ENCODE results near the gene ADAM33. TPM values are rescaled to one million over a fixed set of nuclear protein-coding genes. Genes with fewer than 3 reads are reported as not detected.

Gene ADAM33
- total and polyA plus RNA-seq, 2 experiments from 2014 or later = 2.8 to 6.0 TPM

DNA sequence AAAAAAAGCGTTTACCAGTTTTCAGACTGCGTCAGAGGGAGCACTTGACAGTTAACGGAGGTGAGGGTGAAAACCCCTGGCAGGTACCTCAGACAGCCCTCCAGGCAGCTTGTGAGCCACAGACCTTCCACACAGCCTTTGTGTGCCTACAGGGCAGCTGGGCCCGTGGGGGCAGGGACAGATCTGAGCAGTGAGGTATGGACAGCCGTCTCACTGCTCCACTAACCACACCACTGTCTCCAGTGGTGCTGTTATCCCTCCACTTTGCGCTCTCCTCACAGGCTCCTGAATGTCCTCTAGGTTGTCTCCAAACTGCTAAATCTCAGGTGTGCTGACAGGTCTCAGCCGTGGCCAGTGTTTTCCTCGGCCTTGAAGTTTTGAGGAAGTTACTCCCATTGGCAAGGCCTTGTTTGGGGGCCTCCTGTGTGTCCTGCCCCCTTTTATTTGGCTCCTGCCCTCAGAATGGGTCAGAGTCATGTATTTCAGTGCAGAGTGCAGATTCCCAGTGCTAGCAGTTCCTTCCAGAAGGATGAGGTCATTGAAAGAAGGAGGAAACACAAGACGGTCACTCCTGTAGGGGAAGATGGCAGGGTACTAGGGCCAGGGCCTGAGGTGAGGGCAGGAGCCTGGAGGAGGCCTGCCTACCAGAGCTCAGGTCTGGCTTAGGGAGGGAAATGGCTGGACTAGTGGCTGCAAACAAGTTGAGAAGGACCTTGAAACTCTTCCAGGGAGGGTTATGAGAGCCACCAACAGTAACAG is 30.4 kb downstream of the ADAM33 start:
- Mint-ChIP-seq H3K4me3 (no peak overlapping the region), H3K27me3 (ENCODE audit: insufficient read depth, low read depth, poor library complexity) (peaks cover 2% of the 10 kb centered on the region), H3K27ac (no peak overlapping the region), H3K9me3 (no peaks in the 10 kb centered on the region), H3K36me3 (ENCODE audit: low read depth) (no peaks in the 10 kb centered on the region), H3K4me1 (peaks cover 4% of the 10 kb centered on the region)
- Histone ChIP-seq H3K27ac (ENCODE audit: low read depth) (no peak overlapping the region), H3K4me3 (no peak overlapping the region), H3K4me2 (no peak overlapping the region), H4K20me1 (replicated peaks; ENCODE audit: insufficient read depth) (no peaks in the 10 kb centered on the region), H3K27me3 (ENCODE audit: insufficient read depth) (no peaks in the 10 kb centered on the region), H3K4me1 (ENCODE audit: insufficient read depth) (no peaks in the 10 kb centered on the region), H3K36me3 (ENCODE audit: insufficient read depth) (no peaks in the 10 kb centered on the region), H3K9me2 (ENCODE audit: insufficient read depth) (no peaks in the 10 kb centered on the region), H3F3A (replicated peaks; ENCODE audit: low read depth) (no peaks in the 10 kb centered on the region), H2AFZ (no peak overlapping the region), H3K79me2 (replicated peaks; ENCODE audit: insufficient read depth) (no peaks in the 10 kb centered on the region)
- DNase-seq (ENCODE audit: low spot score) (no peak), ATAC-seq (no peak; the same call in 2 of the 3 replicates)
- TF ChIP-seq, protein P1, sequence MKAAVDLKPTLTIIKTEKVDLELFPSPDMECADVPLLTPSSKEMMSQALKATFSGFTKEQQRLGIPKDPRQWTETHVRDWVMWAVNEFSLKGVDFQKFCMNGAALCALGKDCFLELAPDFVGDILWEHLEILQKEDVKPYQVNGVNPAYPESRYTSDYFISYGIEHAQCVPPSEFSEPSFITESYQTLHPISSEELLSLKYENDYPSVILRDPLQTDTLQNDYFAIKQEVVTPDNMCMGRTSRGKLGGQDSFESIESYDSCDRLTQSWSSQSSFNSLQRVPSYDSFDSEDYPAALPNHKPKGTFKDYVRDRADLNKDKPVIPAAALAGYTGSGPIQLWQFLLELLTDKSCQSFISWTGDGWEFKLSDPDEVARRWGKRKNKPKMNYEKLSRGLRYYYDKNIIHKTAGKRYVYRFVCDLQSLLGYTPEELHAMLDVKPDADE (IDR thresholded peaks at IDR 0.05) = no peak
- TF ChIP-seq STAT1 (IDR thresholded peaks at IDR 0.05; ENCODE audit: unreplicated experiment) (no peak), ZNF331 (CRISPR knock-in tag; IDR thresholded peaks at IDR 0.05; ENCODE audit: low read depth) (no peak), POLR2AphosphoS5 (IDR thresholded peaks at IDR 0.05; ENCODE audit: low read depth) (no peak), JUNB (IDR thresholded peaks at IDR 0.05; ENCODE audit: unreplicated experiment) (no peak), EZH2 (IDR thresholded peaks at IDR 0.05; ENCODE audit: low read depth, unreplicated experiment) (no peak)
- TF ChIP-seq, protein P2, sequence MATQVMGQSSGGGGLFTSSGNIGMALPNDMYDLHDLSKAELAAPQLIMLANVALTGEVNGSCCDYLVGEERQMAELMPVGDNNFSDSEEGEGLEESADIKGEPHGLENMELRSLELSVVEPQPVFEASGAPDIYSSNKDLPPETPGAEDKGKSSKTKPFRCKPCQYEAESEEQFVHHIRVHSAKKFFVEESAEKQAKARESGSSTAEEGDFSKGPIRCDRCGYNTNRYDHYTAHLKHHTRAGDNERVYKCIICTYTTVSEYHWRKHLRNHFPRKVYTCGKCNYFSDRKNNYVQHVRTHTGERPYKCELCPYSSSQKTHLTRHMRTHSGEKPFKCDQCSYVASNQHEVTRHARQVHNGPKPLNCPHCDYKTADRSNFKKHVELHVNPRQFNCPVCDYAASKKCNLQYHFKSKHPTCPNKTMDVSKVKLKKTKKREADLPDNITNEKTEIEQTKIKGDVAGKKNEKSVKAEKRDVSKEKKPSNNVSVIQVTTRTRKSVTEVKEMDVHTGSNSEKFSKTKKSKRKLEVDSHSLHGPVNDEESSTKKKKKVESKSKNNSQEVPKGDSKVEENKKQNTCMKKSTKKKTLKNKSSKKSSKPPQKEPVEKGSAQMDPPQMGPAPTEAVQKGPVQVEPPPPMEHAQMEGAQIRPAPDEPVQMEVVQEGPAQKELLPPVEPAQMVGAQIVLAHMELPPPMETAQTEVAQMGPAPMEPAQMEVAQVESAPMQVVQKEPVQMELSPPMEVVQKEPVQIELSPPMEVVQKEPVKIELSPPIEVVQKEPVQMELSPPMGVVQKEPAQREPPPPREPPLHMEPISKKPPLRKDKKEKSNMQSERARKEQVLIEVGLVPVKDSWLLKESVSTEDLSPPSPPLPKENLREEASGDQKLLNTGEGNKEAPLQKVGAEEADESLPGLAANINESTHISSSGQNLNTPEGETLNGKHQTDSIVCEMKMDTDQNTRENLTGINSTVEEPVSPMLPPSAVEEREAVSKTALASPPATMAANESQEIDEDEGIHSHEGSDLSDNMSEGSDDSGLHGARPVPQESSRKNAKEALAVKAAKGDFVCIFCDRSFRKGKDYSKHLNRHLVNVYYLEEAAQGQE (IDR thresholded peaks at IDR 0.05; ENCODE audit: unreplicated experiment) = no peak

DNA sequence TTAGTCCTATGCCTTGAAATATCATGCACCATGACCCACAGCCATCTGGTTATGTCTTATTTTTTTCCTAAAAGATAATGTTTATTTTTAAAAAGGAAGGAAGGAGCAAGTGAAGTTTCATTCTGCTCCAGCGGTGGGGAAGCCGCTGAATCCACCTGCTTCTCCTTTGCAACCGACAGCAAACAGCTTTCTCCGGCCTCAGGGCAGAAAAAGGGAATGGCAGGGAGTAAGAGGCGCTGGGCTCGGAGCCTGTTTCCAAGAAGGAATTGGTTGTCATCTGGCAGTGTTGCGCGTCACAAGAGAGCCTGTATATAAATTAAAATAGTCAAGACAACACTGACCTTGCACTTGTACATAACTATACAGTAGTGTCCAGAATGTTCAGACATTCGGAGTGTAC is 32.9 kb downstream of the ADAM33 start:
- Histone ChIP-seq H3K27ac (ENCODE audit: low read depth) (no peak overlapping the region), H3K4me2 (no peak overlapping the region), H3K4me1 (ENCODE audit: insufficient read depth) (no peaks in the 10 kb centered on the region), H2AFZ (no peak overlapping the region), H3K36me3 (ENCODE audit: insufficient read depth) (no peaks in the 10 kb centered on the region), H3K79me2 (replicated peaks; ENCODE audit: insufficient read depth) (no peaks in the 10 kb centered on the region), H3K9me2 (ENCODE audit: insufficient read depth) (no peaks in the 10 kb centered on the region), H3K4me3 (no peak overlapping the region), H3F3A (replicated peaks; ENCODE audit: low read depth) (no peaks in the 10 kb centered on the region), H4K20me1 (replicated peaks; ENCODE audit: insufficient read depth) (no peaks in the 10 kb centered on the region), H3K27me3 (ENCODE audit: insufficient read depth) (no peaks in the 10 kb centered on the region)
- Mint-ChIP-seq H3K4me1 (peaks cover 7% of the 10 kb centered on the region), H3K9me3 (no peaks in the 10 kb centered on the region), H3K27ac (no peak overlapping the region), H3K27me3 (ENCODE audit: insufficient read depth, low read depth, poor library complexity) (peaks cover 1% of the 10 kb centered on the region), H3K36me3 (ENCODE audit: low read depth) (no peaks in the 10 kb centered on the region; the same call in 2 of the 3 replicates), H3K4me3 (no peak overlapping the region)
- ATAC-seq = no peak
- DNase-seq (ENCODE audit: low spot score) = no peak
- no peak for TF ChIP-seq ZNF114 (CRISPR knock-in tag; IDR thresholded peaks at IDR 0.05)
- no peak for TF ChIP-seq EZH2phosphoT487 (IDR thresholded peaks at IDR 0.05; ENCODE audit: unreplicated experiment)
- TF ChIP-seq STAT1 (IDR thresholded peaks at IDR 0.05; ENCODE audit: unreplicated experiment) = no peak
- TF ChIP-seq, protein P3, sequence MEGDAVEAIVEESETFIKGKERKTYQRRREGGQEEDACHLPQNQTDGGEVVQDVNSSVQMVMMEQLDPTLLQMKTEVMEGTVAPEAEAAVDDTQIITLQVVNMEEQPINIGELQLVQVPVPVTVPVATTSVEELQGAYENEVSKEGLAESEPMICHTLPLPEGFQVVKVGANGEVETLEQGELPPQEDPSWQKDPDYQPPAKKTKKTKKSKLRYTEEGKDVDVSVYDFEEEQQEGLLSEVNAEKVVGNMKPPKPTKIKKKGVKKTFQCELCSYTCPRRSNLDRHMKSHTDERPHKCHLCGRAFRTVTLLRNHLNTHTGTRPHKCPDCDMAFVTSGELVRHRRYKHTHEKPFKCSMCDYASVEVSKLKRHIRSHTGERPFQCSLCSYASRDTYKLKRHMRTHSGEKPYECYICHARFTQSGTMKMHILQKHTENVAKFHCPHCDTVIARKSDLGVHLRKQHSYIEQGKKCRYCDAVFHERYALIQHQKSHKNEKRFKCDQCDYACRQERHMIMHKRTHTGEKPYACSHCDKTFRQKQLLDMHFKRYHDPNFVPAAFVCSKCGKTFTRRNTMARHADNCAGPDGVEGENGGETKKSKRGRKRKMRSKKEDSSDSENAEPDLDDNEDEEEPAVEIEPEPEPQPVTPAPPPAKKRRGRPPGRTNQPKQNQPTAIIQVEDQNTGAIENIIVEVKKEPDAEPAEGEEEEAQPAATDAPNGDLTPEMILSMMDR (conservative IDR thresholded peaks at IDR 0.05; ENCODE audit: low read depth in 2 of 2) = no peak
- no peak for TF ChIP-seq JUNB (IDR thresholded peaks at IDR 0.05; ENCODE audit: unreplicated experiment)
- TF ChIP-seq ZNF331 (CRISPR knock-in tag; IDR thresholded peaks at IDR 0.05; ENCODE audit: low read depth) = no peak
- no peak for TF ChIP-seq POLR2AphosphoS5 (IDR thresholded peaks at IDR 0.05; ENCODE audit: low read depth)
